Vagina (tissue), 2 donors: Measurements from ENCODE around the gene CST6.

Source experiments
- POLR2A ChIP-seq, 2 donors: fragments of 450-650 bp; IDR thresholded peaks; one replicate each; pipeline ENCODE4 v1.6.1; 2017; ENCODE audit warnings: antibody characterized with exemption in 2 of 2, mild to moderate bottlenecking in 2 of 2, moderate library complexity in 2 of 2
- POLR2AphosphoS5 ChIP-seq, 2 donors: sonication (generic); formaldehyde crosslinking; IDR thresholded peaks; one replicate each; pipeline ENCODE4 v1.9.0; 2017; ENCODE audit warnings: antibody characterized with exemption in 2 of 2, mild to moderate bottlenecking in 2 of 2, low read depth in 1 of 2; ENCODE audit not compliant: insufficient read depth in 1 of 2
- TF ChIP-seq, protein P1 (sequence below), 3 experiments: fragments of 450-650 bp in 2 of 3; fragments of 200-600 bp in 1 of 3; sonication (generic) in 1 of 3; IDR thresholded peaks; one replicate each; pipeline ENCODE4 v1.5.1; 2017 to 2019; ENCODE audit warnings: antibody characterized with exemption in 3 of 3, mild to moderate bottlenecking in 2 of 3, moderate library complexity in 2 of 3

DNA sequence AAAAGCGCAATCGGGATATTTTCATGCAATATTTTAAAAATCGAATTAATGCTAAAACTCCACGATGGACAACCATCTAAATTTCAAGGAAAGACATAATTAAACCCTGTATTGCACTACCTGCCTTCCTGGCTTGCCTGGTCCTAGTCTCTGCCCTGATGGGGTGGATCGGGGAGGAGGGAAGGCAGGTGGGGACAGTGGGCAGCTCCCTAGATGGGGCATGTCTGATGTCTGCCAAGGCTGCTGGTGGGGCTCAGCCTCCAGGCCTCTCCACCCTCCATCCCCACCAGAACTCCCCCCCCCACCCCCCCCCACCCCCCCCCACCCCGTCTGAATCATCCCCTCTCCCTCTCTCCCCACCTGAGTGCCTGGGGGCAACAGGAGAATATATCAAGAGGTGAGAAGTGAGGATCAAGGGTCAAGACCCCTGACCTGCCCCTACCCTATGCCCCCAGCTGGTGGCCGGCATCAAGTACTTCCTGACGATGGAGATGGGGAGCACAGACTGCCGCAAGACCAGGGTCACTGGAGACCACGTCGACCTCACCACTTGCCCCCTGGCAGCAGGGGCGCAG, 650 bp downstream of the CST6 start:
- no peak for TF ChIP-seq POLR2A (IDR thresholded peaks at IDR 0.05)
- no peak for TF ChIP-seq POLR2AphosphoS5 (IDR thresholded peaks at IDR 0.05; ENCODE audit: insufficient read depth in 1 of 2, low read depth in 1 of 2)
- TF ChIP-seq, protein P1, sequence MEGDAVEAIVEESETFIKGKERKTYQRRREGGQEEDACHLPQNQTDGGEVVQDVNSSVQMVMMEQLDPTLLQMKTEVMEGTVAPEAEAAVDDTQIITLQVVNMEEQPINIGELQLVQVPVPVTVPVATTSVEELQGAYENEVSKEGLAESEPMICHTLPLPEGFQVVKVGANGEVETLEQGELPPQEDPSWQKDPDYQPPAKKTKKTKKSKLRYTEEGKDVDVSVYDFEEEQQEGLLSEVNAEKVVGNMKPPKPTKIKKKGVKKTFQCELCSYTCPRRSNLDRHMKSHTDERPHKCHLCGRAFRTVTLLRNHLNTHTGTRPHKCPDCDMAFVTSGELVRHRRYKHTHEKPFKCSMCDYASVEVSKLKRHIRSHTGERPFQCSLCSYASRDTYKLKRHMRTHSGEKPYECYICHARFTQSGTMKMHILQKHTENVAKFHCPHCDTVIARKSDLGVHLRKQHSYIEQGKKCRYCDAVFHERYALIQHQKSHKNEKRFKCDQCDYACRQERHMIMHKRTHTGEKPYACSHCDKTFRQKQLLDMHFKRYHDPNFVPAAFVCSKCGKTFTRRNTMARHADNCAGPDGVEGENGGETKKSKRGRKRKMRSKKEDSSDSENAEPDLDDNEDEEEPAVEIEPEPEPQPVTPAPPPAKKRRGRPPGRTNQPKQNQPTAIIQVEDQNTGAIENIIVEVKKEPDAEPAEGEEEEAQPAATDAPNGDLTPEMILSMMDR (IDR thresholded peaks at IDR 0.05) = no peak
